Left ventricle myocardium inferior (tissue), 1 donor: ENCODE results near the gene CREG1. TPM values are rescaled to one million over a fixed set of nuclear protein-coding genes. Genes with fewer than 3 reads are reported as not detected.

Experiments
- DNase-seq: peaks from one replicate; pipeline ENCODE4 v3.0.0-alpha.2; 2020
- H3K27ac ChIP-seq: fragments of 200-600 bp; replicated peaks from 2 replicates; pipeline ENCODE4 v1.8.0; 2021
- H3K27me3 ChIP-seq: fragments of 200-600 bp; 2 replicates; pipeline ENCODE4 v1.8.0; 2021; ENCODE audit warnings: low read depth
- H3K36me3 ChIP-seq: fragments of 200-600 bp; 2 replicates; pipeline ENCODE4 v1.8.0; 2021
- H3K4me1 ChIP-seq: fragments of 200-600 bp; 2 replicates; pipeline ENCODE4 v1.8.0; 2021
- H3K4me3 ChIP-seq: fragments of 200-600 bp; 2 replicates; pipeline ENCODE4 v1.8.0; 2021; ENCODE audit warnings: mild to moderate bottlenecking, moderate library complexity
- H3K9me3 ChIP-seq: fragments of 200-600 bp; replicated peaks from 2 replicates; pipeline ENCODE4 v1.8.0; 2021
- intact Hi-C: fragments of 100-400 bp; cut with micrococcal nuclease; formaldehyde crosslinking; loops from one replicate; pipeline ENCODE4 v1.11.0; 2022
- total RNA-seq: library from RNA; stranded (reverse); fragmentation: NEBNext Ultra II Directional; extraction: Animal tissue kit (Norgen Biotek cat#: 25700); gene quantifications from one replicate; pipeline ENCODE4 v1.2.1, GENCODE V29; 2021
- TF ChIP-seq, protein P1 (sequence below): fragments of 200-600 bp; IDR thresholded peaks from 2 replicates; pipeline ENCODE4 v1.8.0; 2021; ENCODE audit warnings: antibody characterized with exemption, mild to moderate bottlenecking, borderline replicate concordance
- donor health status: DM: no; HTN: yes; CAD: no; lungs with severe emphysema.

CREG1 gene
- total RNA-seq, 1 donor from 2014 or later = 81.3 TPM

DNA sequence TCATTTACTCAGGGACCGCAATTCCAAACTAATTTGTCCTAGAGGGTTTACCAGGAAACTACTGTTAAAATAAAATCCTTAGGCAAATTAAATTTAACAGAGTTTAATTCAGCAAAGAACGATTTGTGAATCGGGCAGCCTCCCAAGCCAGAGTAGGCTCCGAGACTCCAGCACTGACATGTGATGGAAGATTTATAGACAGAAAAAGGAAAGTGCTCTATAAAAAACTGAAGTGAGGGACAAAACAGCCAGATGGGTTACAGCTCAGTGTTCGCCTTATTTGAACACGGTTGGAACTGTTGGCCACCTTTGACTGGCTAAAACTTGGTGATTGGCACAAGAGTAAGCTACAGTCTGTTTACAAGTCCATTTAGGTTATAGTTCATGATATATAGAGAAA, 41.3 kb upstream of the CREG1 start:
- H3K36me3 ChIP-seq = no peaks in the 10 kb centered on the region
- no peaks in the 10 kb centered on the region for H3K27me3 ChIP-seq
- no peaks in the 10 kb centered on the region for H3K9me3 ChIP-seq
- no peak overlapping the region for H3K4me3 ChIP-seq
- H3K4me1 ChIP-seq = peaks cover 1% of the 10 kb centered on the region
- intact Hi-C loops = no loop called here
- TF ChIP-seq, protein P1, sequence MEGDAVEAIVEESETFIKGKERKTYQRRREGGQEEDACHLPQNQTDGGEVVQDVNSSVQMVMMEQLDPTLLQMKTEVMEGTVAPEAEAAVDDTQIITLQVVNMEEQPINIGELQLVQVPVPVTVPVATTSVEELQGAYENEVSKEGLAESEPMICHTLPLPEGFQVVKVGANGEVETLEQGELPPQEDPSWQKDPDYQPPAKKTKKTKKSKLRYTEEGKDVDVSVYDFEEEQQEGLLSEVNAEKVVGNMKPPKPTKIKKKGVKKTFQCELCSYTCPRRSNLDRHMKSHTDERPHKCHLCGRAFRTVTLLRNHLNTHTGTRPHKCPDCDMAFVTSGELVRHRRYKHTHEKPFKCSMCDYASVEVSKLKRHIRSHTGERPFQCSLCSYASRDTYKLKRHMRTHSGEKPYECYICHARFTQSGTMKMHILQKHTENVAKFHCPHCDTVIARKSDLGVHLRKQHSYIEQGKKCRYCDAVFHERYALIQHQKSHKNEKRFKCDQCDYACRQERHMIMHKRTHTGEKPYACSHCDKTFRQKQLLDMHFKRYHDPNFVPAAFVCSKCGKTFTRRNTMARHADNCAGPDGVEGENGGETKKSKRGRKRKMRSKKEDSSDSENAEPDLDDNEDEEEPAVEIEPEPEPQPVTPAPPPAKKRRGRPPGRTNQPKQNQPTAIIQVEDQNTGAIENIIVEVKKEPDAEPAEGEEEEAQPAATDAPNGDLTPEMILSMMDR = no peak
- no peak for DNase-seq
- H3K27ac ChIP-seq = no peak overlapping the region

DNA sequence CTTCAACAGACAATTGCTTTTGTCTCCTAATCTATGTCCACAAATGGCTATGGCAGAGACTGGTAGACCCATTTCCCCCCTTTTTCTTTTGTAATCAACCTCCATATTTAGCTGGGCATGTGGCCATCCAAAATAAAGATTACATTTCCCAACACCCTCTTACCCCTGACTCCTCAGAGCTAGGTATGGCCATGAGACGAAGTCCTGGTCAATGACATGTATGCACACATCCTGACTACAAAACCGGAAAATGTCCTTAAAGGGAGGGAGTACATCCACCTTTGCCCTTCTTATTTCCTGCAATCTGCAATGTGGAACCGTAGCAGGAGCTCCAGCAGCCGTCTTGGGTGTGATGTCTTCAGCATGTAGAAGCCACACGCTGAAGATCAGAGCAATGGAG, 40.3 kb upstream of the CREG1 start:
- H3K36me3 ChIP-seq = no peaks in the 10 kb centered on the region
- H3K27ac ChIP-seq = no peak overlapping the region
- no peaks in the 10 kb centered on the region for H3K9me3 ChIP-seq
- H3K27me3 ChIP-seq = no peaks in the 10 kb centered on the region
- DNase-seq = no peak
- TF ChIP-seq, protein P1 = no peak
- H3K4me1 ChIP-seq = no peaks in the 10 kb centered on the region
- no peak overlapping the region for H3K4me3 ChIP-seq
- intact Hi-C loops = no loop called here

DNA sequence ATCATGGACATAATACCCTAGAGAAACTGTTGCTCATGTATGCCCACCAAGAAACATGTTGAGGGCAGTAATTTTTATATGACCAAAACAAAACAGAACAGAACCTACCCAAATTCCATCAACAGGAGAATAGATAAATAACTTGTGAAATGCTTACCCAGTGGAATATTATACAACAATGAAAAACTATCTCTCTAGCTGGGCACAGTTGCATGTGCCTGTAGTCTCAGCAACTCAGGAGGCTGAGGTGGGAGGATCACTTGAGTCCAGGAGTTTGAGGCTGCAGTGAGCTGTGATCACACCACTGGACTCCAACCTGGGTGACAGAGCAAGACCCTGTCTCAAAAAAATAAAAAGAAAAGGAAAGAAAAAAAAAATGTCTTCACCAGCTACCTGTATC, 38.9 kb upstream of the CREG1 start:
- intact Hi-C loops = no loop called here
- Histone ChIP-seq H3K27ac (no peak overlapping the region), H3K4me3 (no peak overlapping the region), H3K4me1 (no peaks in the 10 kb centered on the region), H3K36me3 (no peaks in the 10 kb centered on the region), H3K27me3 (no peaks in the 10 kb centered on the region), H3K9me3 (no peaks in the 10 kb centered on the region)
- TF ChIP-seq, protein P1 = no peak
- no peak for DNase-seq

DNA sequence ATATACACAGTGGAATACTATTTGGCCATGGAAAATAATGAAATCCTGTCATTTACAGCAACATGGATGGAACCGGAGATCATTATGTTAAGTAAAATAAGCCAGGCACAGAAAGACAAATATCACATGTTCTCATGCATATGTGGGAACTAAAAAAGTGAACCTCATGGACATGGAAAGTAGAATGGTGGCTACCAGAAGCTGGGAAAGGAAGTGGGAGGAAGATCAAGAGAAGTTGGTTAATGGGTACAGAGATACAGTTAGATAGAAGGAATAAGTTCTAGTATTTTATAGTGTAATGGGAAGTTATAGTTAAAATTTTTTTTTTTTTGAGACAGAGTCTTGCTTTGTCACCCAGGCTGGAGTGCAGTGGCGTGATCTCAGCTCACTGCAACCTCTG, 34.8 kb upstream of the CREG1 start:
- H3K4me3 ChIP-seq = no peak overlapping the region
- intact Hi-C loops = no loop called here
- no peaks in the 10 kb centered on the region for H3K9me3 ChIP-seq
- no peaks in the 10 kb centered on the region for H3K4me1 ChIP-seq
- H3K27ac ChIP-seq = no peak overlapping the region
- DNase-seq = no peak
- TF ChIP-seq, protein P1 = no peak
- no peaks in the 10 kb centered on the region for H3K27me3 ChIP-seq
- no peaks in the 10 kb centered on the region for H3K36me3 ChIP-seq

DNA sequence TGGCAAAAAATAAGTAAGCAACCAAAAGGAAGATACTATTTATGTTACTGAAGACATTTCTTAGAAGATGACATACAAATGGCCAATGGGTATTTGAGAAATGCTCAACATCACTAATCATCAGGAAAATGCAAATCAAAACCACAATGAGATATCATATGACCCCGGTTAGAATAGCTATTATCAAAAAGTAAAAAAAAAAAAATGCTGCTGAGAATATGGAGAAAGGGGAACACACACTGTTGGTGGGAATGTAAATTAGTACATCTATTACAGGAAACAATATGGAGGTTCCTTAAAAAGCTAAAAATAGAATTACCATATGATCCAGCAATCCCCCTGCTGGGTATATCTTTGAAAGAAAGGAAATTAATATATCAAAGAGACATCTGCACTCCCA, 34.3 kb upstream of the CREG1 start:
- no peaks in the 10 kb centered on the region for H3K27me3 ChIP-seq
- no peak overlapping the region for H3K4me3 ChIP-seq
- no peaks in the 10 kb centered on the region for H3K4me1 ChIP-seq
- no peak overlapping the region for H3K27ac ChIP-seq
- intact Hi-C loops = no loop called here
- no peaks in the 10 kb centered on the region for H3K9me3 ChIP-seq
- TF ChIP-seq, protein P1 = no peak
- H3K36me3 ChIP-seq = no peaks in the 10 kb centered on the region
- DNase-seq = no peak

DNA sequence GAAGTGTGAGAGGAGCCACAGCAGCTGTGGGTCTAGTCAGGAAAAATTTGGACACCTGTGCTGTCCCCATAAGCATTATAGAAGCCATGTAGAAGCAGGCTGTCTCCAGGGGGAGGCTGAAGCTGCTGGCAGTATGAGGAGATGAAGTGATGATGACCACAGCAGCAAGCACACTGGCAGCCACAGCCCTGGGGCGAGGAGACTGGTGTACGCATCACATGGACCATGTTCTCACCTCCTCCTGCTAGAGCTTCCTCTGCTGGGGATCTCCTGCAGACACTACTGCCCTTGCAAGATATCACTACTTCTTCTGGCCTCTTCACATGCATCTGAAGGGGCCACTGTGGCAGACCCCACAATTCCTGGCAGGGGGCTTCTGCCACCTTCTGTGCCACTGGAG, 33.8 kb upstream of the CREG1 start:
- no peaks in the 10 kb centered on the region for H3K36me3 ChIP-seq
- DNase-seq = no peak
- H3K4me1 ChIP-seq = no peaks in the 10 kb centered on the region
- no peaks in the 10 kb centered on the region for H3K9me3 ChIP-seq
- TF ChIP-seq, protein P1 = no peak
- no peak overlapping the region for H3K27ac ChIP-seq
- H3K4me3 ChIP-seq = no peak overlapping the region
- intact Hi-C loops = no loop called here
- H3K27me3 ChIP-seq = no peaks in the 10 kb centered on the region
